Measurements from ENCODE around the gene SMIM36. TPM values are rescaled to one million over a fixed set of nuclear protein-coding genes. Genes with fewer than 3 reads are reported as not detected.

SMIM36 gene
- total and polyA plus RNA-seq, 2 experiments from 2014 or later: not detected

DNA sequence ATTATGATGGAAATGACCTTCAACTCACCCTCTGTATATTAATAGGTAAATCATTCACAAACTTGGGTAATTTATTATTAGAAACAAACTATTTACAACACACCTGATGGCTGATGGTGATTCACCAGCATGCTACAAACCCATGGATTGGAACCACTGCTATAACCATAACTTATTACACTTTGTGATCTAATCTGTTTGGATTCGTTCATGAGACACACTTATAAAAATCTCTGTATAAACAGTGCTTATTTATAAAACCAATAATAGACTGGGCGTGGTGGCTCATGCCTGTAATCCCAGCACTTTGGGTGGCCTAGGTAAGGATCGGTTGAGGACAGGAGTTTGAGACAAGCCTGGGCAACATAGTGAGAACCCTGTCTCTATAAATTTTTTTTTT lies 16.0 kb downstream of the SMIM36 start (continued):
- TF ChIP-seq, protein P1, sequence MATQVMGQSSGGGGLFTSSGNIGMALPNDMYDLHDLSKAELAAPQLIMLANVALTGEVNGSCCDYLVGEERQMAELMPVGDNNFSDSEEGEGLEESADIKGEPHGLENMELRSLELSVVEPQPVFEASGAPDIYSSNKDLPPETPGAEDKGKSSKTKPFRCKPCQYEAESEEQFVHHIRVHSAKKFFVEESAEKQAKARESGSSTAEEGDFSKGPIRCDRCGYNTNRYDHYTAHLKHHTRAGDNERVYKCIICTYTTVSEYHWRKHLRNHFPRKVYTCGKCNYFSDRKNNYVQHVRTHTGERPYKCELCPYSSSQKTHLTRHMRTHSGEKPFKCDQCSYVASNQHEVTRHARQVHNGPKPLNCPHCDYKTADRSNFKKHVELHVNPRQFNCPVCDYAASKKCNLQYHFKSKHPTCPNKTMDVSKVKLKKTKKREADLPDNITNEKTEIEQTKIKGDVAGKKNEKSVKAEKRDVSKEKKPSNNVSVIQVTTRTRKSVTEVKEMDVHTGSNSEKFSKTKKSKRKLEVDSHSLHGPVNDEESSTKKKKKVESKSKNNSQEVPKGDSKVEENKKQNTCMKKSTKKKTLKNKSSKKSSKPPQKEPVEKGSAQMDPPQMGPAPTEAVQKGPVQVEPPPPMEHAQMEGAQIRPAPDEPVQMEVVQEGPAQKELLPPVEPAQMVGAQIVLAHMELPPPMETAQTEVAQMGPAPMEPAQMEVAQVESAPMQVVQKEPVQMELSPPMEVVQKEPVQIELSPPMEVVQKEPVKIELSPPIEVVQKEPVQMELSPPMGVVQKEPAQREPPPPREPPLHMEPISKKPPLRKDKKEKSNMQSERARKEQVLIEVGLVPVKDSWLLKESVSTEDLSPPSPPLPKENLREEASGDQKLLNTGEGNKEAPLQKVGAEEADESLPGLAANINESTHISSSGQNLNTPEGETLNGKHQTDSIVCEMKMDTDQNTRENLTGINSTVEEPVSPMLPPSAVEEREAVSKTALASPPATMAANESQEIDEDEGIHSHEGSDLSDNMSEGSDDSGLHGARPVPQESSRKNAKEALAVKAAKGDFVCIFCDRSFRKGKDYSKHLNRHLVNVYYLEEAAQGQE (IDR thresholded peaks at IDR 0.05; ENCODE audit: unreplicated experiment): no peak
- TF ChIP-seq JUNB (IDR thresholded peaks at IDR 0.05; ENCODE audit: unreplicated experiment): no peak
- no peak for TF ChIP-seq EZH2phosphoT487 (IDR thresholded peaks at IDR 0.05; ENCODE audit: unreplicated experiment)
- no peak for TF ChIP-seq CREB1 (CRISPR knock-in tag; IDR thresholded peaks at IDR 0.05; ENCODE audit: low read depth)
- TF ChIP-seq POLR2AphosphoS5 (IDR thresholded peaks at IDR 0.05; ENCODE audit: low read depth): no peak

DNA sequence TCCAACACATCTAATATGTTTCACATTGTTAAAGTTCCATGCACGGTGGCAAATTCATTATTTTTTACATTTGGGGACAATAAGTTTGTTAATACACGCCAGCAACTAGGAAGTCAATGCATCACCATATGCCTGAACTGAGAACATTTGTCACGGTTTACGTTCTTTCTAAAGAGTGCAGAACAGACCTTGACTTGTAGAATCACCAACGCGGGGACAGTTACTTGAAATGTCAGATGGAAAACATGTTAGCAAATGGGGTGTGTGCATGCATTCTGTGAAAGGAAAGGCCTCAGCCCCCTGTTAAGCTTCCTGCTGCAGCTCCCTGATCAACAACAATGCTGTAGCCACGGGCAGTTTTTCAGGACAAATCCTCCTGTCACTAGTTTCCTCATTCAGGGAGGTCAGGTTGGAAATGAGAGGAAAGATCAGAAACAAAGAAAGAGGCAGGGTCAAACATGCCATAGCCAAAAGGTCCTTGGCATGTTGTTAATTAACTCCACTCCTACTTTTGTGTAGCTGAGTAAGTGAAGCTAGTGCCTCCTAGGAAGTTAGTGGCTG lies 18.4 kb downstream of the SMIM36 start:
- H3F3A ChIP-seq (replicated peaks; ENCODE audit: low read depth): no peaks in the 10 kb centered on the region
- H3K79me2 ChIP-seq (replicated peaks; ENCODE audit: insufficient read depth): no peaks in the 10 kb centered on the region
- H3K27ac ChIP-seq (ENCODE audit: low read depth): no peak overlapping the region
- ATAC-seq (peak; percentile 69; the same call in 2 of the 3 replicates), DNase-seq (ENCODE audit: low spot score) (no peak)
- peaks cover 7% of the 10 kb centered on the region; the same call in 1 of the 2 replicates for H3K4me1 ChIP-seq (ENCODE audit: insufficient read depth)
- H3K4me3 ChIP-seq: no peak overlapping the region
- Mint-ChIP-seq H3K27ac (no peak overlapping the region), H3K27me3 (ENCODE audit: insufficient read depth, low read depth, poor library complexity) (peaks cover 4% of the 10 kb centered on the region), H3K4me3 (no peak overlapping the region), H3K36me3 (ENCODE audit: low read depth) (no peaks in the 10 kb centered on the region), H3K4me1 (peaks cover 13% of the 10 kb centered on the region), H3K9me3 (no peaks in the 10 kb centered on the region)
- H4K20me1 ChIP-seq (replicated peaks; ENCODE audit: insufficient read depth): no peaks in the 10 kb centered on the region
- H3K9me2 ChIP-seq (ENCODE audit: insufficient read depth): no peaks in the 10 kb centered on the region
- no peaks in the 10 kb centered on the region for H3K27me3 ChIP-seq (ENCODE audit: insufficient read depth)
- peak overlapping the region; percentile 82 for H2AFZ ChIP-seq
- peak overlapping the region; percentile 31; the same call in 1 of the 2 replicates for H3K4me2 ChIP-seq
- TF ChIP-seq NANOG (IDR thresholded peaks at IDR 0.05; ENCODE audit: borderline replicate concordance) (no peak), EZH2phosphoT487 (IDR thresholded peaks at IDR 0.05; ENCODE audit: unreplicated experiment) (no peak), STAT1 (IDR thresholded peaks at IDR 0.05; ENCODE audit: unreplicated experiment) (no peak), EZH2 (IDR thresholded peaks at IDR 0.05; ENCODE audit: low read depth, unreplicated experiment) (no peak), POLR2AphosphoS5 (IDR thresholded peaks at IDR 0.05; ENCODE audit: low read depth) (no peak), JUNB (IDR thresholded peaks at IDR 0.05; ENCODE audit: unreplicated experiment) (no peak), CREB1 (CRISPR knock-in tag; IDR thresholded peaks at IDR 0.05; ENCODE audit: low read depth) (no peak)
- TF ChIP-seq, protein P2, sequence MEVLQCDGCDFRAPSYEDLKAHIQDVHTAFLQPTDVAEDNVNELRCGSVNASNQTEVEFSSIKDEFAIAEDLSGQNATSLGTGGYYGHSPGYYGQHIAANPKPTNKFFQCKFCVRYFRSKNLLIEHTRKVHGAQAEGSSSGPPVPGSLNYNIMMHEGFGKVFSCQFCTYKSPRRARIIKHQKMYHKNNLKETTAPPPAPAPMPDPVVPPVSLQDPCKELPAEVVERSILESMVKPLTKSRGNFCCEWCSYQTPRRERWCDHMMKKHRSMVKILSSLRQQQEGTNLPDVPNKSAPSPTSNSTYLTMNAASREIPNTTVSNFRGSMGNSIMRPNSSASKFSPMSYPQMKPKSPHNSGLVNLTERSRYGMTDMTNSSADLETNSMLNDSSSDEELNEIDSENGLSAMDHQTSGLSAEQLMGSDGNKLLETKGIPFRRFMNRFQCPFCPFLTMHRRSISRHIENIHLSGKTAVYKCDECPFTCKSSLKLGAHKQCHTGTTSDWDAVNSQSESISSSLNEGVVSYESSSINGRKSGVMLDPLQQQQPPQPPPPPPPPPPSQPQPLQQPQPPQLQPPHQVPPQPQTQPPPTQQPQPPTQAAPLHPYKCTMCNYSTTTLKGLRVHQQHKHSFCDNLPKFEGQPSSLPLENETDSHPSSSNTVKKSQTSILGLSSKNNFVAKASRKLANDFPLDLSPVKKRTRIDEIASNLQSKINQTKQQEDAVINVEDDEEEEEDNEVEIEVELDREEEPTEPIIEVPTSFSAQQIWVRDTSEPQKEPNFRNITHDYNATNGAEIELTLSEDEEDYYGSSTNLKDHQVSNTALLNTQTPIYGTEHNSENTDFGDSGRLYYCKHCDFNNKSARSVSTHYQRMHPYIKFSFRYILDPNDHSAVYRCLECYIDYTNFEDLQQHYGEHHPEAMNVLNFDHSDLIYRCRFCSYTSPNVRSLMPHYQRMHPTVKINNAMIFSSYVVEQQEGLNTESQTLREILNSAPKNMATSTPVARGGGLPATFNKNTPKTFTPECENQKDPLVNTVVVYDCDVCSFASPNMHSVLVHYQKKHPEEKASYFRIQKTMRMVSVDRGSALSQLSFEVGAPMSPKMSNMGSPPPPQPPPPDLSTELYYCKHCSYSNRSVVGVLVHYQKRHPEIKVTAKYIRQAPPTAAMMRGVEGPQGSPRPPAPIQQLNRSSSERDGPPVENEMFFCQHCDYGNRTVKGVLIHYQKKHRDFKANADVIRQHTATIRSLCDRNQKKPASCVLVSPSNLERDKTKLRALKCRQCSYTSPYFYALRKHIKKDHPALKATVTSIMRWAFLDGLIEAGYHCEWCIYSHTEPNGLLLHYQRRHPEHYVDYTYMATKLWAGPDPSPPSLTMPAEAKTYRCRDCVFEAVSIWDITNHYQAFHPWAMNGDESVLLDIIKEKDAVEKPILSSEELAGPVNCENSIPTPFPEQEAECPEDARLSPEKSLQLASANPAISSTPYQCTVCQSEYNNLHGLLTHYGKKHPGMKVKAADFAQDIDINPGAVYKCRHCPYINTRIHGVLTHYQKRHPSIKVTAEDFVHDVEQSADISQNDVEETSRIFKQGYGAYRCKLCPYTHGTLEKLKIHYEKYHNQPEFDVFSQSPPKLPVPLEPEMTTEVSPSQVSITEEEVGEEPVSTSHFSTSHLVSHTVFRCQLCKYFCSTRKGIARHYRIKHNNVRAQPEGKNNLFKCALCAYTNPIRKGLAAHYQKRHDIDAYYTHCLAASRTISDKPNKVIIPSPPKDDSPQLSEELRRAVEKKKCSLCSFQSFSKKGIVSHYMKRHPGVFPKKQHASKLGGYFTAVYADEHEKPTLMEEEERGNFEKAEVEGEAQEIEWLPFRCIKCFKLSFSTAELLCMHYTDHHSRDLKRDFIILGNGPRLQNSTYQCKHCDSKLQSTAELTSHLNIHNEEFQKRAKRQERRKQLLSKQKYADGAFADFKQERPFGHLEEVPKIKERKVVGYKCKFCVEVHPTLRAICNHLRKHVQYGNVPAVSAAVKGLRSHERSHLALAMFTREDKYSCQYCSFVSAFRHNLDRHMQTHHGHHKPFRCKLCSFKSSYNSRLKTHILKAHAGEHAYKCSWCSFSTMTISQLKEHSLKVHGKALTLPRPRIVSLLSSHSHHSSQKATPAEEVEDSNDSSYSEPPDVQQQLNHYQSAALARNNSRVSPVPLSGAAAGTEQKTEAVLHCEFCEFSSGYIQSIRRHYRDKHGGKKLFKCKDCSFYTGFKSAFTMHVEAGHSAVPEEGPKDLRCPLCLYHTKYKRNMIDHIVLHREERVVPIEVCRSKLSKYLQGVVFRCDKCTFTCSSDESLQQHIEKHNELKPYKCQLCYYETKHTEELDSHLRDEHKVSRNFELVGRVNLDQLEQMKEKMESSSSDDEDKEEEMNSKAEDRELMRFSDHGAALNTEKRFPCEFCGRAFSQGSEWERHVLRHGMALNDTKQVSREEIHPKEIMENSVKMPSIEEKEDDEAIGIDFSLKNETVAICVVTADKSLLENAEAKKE (CRISPR knock-in tag; IDR thresholded peaks at IDR 0.05): no peak
- TF ChIP-seq, protein P3, sequence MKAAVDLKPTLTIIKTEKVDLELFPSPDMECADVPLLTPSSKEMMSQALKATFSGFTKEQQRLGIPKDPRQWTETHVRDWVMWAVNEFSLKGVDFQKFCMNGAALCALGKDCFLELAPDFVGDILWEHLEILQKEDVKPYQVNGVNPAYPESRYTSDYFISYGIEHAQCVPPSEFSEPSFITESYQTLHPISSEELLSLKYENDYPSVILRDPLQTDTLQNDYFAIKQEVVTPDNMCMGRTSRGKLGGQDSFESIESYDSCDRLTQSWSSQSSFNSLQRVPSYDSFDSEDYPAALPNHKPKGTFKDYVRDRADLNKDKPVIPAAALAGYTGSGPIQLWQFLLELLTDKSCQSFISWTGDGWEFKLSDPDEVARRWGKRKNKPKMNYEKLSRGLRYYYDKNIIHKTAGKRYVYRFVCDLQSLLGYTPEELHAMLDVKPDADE (IDR thresholded peaks at IDR 0.05): no peak
- no peaks in the 10 kb centered on the region for H3K36me3 ChIP-seq (ENCODE audit: insufficient read depth)
